GM13977 (cell line): ENCODE results near the gene RET.
A peak's percentile ranks its signal among the peaks of the same experiment; 100 is the strongest.

Experiments
- DNase-seq: peaks from one replicate; pipeline ENCODE4 v3.0.0; 2012; ENCODE audit warnings: low spot score
- in situ Hi-C: fragments of 300-500 bp; cut with MboI; formaldehyde crosslinking; loops from one replicate; pipeline ENCODE4 v1.12.0; 2022; ENCODE audit warnings: low sequenced_read_pairs, low pct_unique_long_range_greater_than_20kb, mixed read lengths, inconsistent platforms; ENCODE audit not compliant: unreplicated experiment
- TF ChIP-seq, protein P1 (sequence below): IDR thresholded peaks from 2 replicates; pipeline ENCODE4 v1.5.1; 2012; ENCODE audit warnings: mild to moderate bottlenecking, control low read depth; ENCODE audit not compliant: insufficient read depth; ENCODE audit errors: extremely low read depth, missing control alignments

Gene RET

DNA sequence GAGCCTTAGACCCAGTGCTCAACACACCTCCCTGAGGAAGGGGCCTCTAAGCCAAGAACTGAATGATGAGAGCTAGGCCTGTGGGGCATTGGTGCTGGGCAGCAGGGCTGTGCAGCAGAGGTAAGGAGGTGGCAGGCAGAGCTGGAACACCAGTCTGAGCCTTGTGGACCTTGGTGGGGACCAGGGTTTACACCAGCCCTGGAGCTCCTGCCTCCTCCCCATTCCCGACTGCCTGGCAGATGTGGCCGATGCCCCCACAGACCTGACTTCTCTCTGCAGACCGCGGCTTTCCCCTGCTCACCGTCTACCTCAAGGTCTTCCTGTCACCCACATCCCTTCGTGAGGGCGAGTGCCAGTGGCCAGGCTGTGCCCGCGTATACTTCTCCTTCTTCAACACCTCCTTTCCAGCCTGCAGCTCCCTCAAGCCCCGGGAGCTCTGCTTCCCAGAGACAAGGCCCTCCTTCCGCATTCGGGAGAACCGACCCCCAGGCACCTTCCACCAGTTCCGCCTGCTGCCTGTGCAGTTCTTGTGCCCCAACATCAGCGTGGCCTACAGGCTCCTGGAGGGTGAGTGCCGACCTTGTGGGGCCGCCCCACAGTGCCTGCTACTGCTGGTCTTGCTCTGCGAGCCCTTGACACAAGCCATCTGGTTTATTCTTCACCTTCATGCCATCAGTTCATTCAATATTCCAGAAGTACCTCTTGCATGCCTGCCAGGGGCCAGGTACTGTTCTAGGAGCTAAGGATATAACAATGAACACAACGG is 25.4 kb downstream of the RET start:
- DNase-seq = no peak
- in situ Hi-C loops = no loop called here
- TF ChIP-seq, protein P1, sequence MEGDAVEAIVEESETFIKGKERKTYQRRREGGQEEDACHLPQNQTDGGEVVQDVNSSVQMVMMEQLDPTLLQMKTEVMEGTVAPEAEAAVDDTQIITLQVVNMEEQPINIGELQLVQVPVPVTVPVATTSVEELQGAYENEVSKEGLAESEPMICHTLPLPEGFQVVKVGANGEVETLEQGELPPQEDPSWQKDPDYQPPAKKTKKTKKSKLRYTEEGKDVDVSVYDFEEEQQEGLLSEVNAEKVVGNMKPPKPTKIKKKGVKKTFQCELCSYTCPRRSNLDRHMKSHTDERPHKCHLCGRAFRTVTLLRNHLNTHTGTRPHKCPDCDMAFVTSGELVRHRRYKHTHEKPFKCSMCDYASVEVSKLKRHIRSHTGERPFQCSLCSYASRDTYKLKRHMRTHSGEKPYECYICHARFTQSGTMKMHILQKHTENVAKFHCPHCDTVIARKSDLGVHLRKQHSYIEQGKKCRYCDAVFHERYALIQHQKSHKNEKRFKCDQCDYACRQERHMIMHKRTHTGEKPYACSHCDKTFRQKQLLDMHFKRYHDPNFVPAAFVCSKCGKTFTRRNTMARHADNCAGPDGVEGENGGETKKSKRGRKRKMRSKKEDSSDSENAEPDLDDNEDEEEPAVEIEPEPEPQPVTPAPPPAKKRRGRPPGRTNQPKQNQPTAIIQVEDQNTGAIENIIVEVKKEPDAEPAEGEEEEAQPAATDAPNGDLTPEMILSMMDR = no peak

GRCh38 chr10:43105102-43105955 is 28.5 kb downstream of the RET start:
- in situ Hi-C loops = no loop called here
- peak; percentile 92 for DNase-seq

DNA sequence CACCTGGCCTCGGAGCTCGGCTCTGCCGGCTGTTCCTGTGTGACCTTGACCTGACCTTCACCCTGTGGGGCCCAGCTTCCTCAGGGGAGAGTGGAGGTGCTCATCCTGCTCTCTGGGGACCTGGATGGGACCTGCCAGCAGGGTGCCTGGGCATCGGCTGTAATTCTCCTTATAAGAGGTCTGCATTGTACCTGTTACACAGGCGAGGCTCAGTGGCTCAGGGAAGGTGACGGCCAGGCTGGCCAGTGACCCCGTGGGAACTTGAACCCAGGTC is 29.0 kb downstream of the RET start:
- TF ChIP-seq, protein P1 = no peak
- in situ Hi-C loops = no loop called here
- DNase-seq = no peak

More at GRCh38 chr10:43105102-43105955, 28.5 kb downstream of the RET start:
- TF ChIP-seq, protein P1 = peak; percentile 100

DNA sequence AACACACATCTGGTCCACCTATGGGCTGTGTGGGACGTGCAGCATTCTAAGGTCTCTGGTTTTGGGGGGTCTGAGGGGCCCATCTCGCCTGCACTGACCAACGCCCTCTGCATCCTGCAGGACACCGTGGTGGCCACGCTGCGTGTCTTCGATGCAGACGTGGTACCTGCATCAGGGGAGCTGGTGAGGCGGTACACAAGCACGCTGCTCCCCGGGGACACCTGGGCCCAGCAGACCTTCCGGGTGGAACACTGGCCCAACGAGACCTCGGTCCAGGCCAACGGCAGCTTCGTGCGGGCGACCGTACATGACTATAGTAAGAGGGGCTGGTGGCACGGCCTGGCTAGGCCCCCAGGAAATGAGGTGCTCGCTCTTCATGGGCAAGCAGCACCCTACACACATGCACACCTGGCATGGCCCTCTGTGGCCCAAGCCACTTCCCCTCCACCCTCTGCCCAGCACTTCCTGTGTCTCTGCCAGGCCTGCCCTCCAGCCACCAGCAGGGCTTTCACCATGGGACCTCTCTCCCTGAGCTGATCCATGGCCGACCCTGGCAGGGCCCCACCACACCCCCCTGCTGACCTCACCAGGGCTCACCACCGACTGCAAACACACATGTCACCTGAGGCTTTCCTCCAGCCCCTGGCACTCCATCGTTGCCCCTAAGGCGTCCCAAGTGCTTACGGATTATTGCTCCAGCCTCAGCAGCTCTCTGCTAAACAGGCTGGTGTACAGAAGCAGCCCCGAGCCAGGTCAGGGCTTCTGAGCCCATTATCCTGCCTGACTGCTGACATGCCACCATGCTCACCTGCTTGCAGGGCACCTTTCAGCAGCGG is 29.6 kb downstream of the RET start:
- no peak for DNase-seq
- in situ Hi-C loops = no loop called here
- TF ChIP-seq, protein P1 = no peak

- TF ChIP-seq, protein P1 = no peak
- in situ Hi-C loops = no loop called here
- no peak for DNase-seq
Observed at GRCh38 chr10:43108951-43109350, 32.1 kb downstream of the RET start.

GRCh38 chr10:43109671-43110249 is 32.9 kb downstream of the RET start:
- in situ Hi-C loops = no loop called here
- TF ChIP-seq, protein P1 = no peak
- DNase-seq = no peak
